ENCODE data around the gene STEAP1B. TPM values are rescaled to one million over a fixed set of nuclear protein-coding genes. Genes with fewer than 3 reads are reported as not detected.

STEAP1B gene
- total RNA-seq, 1 experiment from 2014 or later: 0.27 TPM

- no TSS peak for BruUV-seq (replicated peaks)
- H3K36me3 ChIP-seq (ENCODE audit: control insufficient read depth in 1 of 2, insufficient read depth in 2 of 2, low read length in 2 of 2): no peaks in the 10 kb centered on the region
- DNase-seq (ENCODE audit: low read depth, low spot score): no peak
- H3K4me2 ChIP-seq (ENCODE audit: low read length): no peak overlapping the region
- no peaks in the 10 kb centered on the region for H4K20me1 ChIP-seq (ENCODE audit: insufficient read depth)
- no peak for ATAC-seq
- no peaks in the 10 kb centered on the region; the same call in 1 of the 2 replicates for H3K27me3 ChIP-seq (ENCODE audit: insufficient read depth, low read length)
- H3K4me3 ChIP-seq (replicated peaks in 1 of 2; ENCODE audit: low read depth in 1 of 2, low read length in 2 of 2): no peak overlapping the region
- CTCF ChIA-PET: no interaction called here
- RAD21 ChIA-PET (ENCODE audit: low non-redundant PET in 1 of 2, low total read pairs in 2 of 2, uncharacterized antibody in 2 of 2, unreplicated experiment in 2 of 2): no interaction called here
- no peak overlapping the region for H3K27ac ChIP-seq (ENCODE audit: low read depth, low read length)
- H2AFZ ChIP-seq (ENCODE audit: low read depth, low read length, poor library complexity, severe bottlenecking): no peak overlapping the region
- POLR2A ChIA-PET: no interaction called here
- H3K9ac ChIP-seq (ENCODE audit: low read length): no peak overlapping the region
- intact Hi-C loops (cut with micrococcal nuclease): no loop called here
- H3K4me1 ChIP-seq (ENCODE audit: control insufficient read depth in 1 of 2, insufficient read depth in 2 of 2, low read length in 2 of 2): peaks cover 0 to 9% of the 10 kb centered on the region in 2 experiments; a peak in 2 of 4 replicates
- H3K79me2 ChIP-seq (ENCODE audit: insufficient read depth, low read length): no peaks in the 10 kb centered on the region
- H3K9me2 ChIP-seq (ENCODE audit: insufficient read depth): no peaks in the 10 kb centered on the region
- no peak for TF ChIP-seq ZBTB33 (IDR thresholded peaks at IDR 0.05; ENCODE audit: extremely low read depth, insufficient replicate concordance, low read length)
- no peak for TF ChIP-seq FOSL1 (IDR thresholded peaks at IDR 0.05; ENCODE audit: low read depth)
- no peak for TF ChIP-seq ELF1 (IDR thresholded peaks at IDR 0.05; ENCODE audit: borderline replicate concordance, low read depth)
- no peak for TF ChIP-seq MAX (IDR thresholded peaks at IDR 0.05)
- no peak for TF ChIP-seq YY1 (IDR thresholded peaks at IDR 0.05; ENCODE audit: extremely low read depth, insufficient replicate concordance, low read depth, low read length)
- no peak for TF ChIP-seq POLR2A (IDR thresholded peaks at IDR 0.05; ENCODE audit: borderline replicate concordance, extremely low read depth, insufficient read depth, insufficient read length)
- no peak for TF ChIP-seq EZH2 (IDR thresholded peaks at IDR 0.05)
- no peak for TF ChIP-seq RAD21 (IDR thresholded peaks at IDR 0.05; ENCODE audit: low read depth)
- TF ChIP-seq TCF7L2 (IDR thresholded peaks at IDR 0.05; ENCODE audit: borderline replicate concordance, extremely low read depth, insufficient read depth, insufficient read length): no peak
- no peak for TF ChIP-seq SRF (IDR thresholded peaks at IDR 0.05; ENCODE audit: low read depth)
- TF ChIP-seq ZFX (IDR thresholded peaks at IDR 0.05): no peak
- TF ChIP-seq EZH2phosphoT487 (IDR thresholded peaks at IDR 0.05; ENCODE audit: borderline replicate concordance): no peak
- TF ChIP-seq CTCF (IDR thresholded peaks at IDR 0.05 in 2 of 3, conservative IDR thresholded peaks at IDR 0.05 in 1 of 3; ENCODE audit: borderline replicate concordance in 1 of 3, insufficient read depth in 1 of 3, low read depth in 2 of 3, low read length in 2 of 3): no peak
- TF ChIP-seq JUND (IDR thresholded peaks at IDR 0.05): no peak
- no peak for TF ChIP-seq REST (IDR thresholded peaks at IDR 0.05; ENCODE audit: low read depth)
- H3K9me3 ChIP-seq (ENCODE audit: control insufficient read depth in 1 of 2, insufficient read depth in 1 of 2, low read depth in 1 of 2, low read length in 2 of 2): no peaks in the 10 kb centered on the region
Measured at GRCh38 chr7:22549051-22549450, 49.1 kb upstream of the STEAP1B start.

Measured in HCT116 (cell line).